Transverse colon (tissue), 3 donors: Measurements from ENCODE around the gene LRRC61.

Experiments used
- CTCF ChIP-seq, 5 experiments: fragments of 200-600 bp in 3 of 5; fragments of 450-650 bp in 2 of 5; sonication (generic) in 3 of 5; IDR thresholded peaks; 1 replicate in 2 of 5; 2 replicates in 3 of 5; pipeline ENCODE4 v1.5.1; 2016 to 2017; ENCODE audit warnings: antibody characterized with exemption in 5 of 5, inconsistent platforms in 3 of 5, mild to moderate bottlenecking in 2 of 5, moderate library complexity in 1 of 5
- EP300 ChIP-seq: sonication (generic); formaldehyde crosslinking; IDR thresholded peaks from one replicate; pipeline ENCODE4 v1.6.1; 2017; ENCODE audit warnings: antibody characterized with exemption, low read depth

- TF ChIP-seq CTCF (IDR thresholded peaks at IDR 0.05) = no peak
- no peak for TF ChIP-seq EP300
Measured at GRCh38 chr7:150329331-150330120, 6.4 kb downstream of the LRRC61 start.
